AG04449 (cell line): ENCODE measurements around the gene MAP7D1.
A peak's percentile ranks its signal among the peaks of the same experiment; 100 is the strongest.

Experiments
- CTCF ChIA-PET: fragments of 350-600 bp; formaldehyde crosslinking; extraction: SDS; loops from one replicate; lab custom pipeline; 2021; ENCODE audit warnings: antibody characterized with exemption; lab: Yijun Ruan, JAX
- POLR2A ChIA-PET: fragments of 400-600, 350-600 bp; formaldehyde crosslinking; extraction: SDS; loops from one replicate; lab custom pipeline; 2020; ENCODE audit warnings: antibody characterized with exemption, inconsistent platforms; lab: Yijun Ruan, JAX
- DNase-seq: peaks from one replicate; pipeline ENCODE4 v3.0.0-alpha.2; 2010; ENCODE audit warnings: low read depth, low spot score
- H3K4me3 ChIP-seq: 2 replicates; pipeline ENCODE4 v1.5.1; 2011; ENCODE audit warnings: low read depth, mild to moderate bottlenecking, control low read depth, low read length
- TF ChIP-seq, protein P1 (sequence below): IDR thresholded peaks from one replicate; pipeline ENCODE4 v1.5.1; 2011; ENCODE audit warnings: mild to moderate bottlenecking, moderate library complexity, low read length, control low read depth, inconsistent platforms; ENCODE audit not compliant: insufficient read depth; ENCODE audit errors: missing control alignments

The MAP7D1 gene

DNA sequence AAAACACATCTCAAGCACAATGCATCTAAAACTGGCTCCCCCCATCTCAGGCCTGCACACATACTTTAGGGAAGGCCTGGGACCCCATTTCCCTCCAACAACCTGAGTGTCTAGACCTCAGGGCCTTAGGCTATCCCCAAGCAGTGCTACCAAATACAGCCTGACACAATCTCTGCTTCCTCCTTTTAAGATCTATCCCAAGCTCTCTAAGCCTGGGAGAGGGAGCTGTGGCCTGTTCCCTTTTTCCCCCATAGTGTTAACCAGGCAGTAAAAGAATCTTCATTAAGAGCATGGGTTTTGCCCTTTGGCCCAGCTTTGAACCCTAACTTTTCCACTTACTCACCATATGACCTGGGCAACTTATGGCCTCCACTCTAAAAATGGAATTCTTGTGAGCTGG lies 20.2 kb upstream of the MAP7D1 start:
- CTCF ChIA-PET: interaction anchor here (0.6 to 10.3 kb wide), 19 partner anchors 10 to 314 kb away, joined by 3 to 453 read pairs (median 5); partner anchors contain the start of genes ADPRS, OSCP1, THRAP3 and TRAPPC3
- no peak overlapping the region for H3K4me3 ChIP-seq
- TF ChIP-seq, protein P1, sequence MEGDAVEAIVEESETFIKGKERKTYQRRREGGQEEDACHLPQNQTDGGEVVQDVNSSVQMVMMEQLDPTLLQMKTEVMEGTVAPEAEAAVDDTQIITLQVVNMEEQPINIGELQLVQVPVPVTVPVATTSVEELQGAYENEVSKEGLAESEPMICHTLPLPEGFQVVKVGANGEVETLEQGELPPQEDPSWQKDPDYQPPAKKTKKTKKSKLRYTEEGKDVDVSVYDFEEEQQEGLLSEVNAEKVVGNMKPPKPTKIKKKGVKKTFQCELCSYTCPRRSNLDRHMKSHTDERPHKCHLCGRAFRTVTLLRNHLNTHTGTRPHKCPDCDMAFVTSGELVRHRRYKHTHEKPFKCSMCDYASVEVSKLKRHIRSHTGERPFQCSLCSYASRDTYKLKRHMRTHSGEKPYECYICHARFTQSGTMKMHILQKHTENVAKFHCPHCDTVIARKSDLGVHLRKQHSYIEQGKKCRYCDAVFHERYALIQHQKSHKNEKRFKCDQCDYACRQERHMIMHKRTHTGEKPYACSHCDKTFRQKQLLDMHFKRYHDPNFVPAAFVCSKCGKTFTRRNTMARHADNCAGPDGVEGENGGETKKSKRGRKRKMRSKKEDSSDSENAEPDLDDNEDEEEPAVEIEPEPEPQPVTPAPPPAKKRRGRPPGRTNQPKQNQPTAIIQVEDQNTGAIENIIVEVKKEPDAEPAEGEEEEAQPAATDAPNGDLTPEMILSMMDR: no peak
- POLR2A ChIA-PET: interaction anchor here (2.3 kb wide), 1 partner anchor 13 kb away, joined by 10 read pairs; the partner anchor contains the start of gene TRAPPC3
- no peak for DNase-seq

DNA sequence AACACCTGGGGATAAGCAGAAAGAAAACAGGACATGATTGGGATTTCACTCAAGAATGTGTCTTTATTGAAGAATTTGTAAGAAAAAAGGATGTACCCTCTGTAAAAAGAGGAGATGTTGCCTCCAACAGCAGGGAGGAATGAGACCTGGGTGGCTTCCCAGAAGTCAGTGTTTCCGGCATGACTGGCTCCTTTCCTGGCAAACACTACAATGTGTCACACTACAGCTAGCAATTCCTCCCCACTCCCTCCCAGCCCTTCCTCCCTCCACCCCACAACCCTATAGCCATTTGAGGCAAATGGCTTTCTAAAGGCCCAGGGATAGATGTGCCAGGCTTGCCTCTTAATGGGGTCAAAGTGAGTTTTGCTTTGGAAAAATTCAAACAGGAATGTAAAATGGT lies 19.4 kb upstream of the MAP7D1 start:
- ChIA-PET POLR2A (interaction anchor here (1.4 kb wide), 1 partner anchor 13 kb away, joined by 6 read pairs; the partner anchor contains the start of gene TRAPPC3), CTCF (interaction anchor here (1.1 to 10.3 kb wide), 7 partner anchors 9 to 149 kb away, joined by 5 to 453 read pairs (median 38); partner anchors contain the start of genes THRAP3 and TRAPPC3)
- H3K4me3 ChIP-seq: no peak overlapping the region
- DNase-seq: peak; percentile 65
- TF ChIP-seq, protein P1: no peak

DNA sequence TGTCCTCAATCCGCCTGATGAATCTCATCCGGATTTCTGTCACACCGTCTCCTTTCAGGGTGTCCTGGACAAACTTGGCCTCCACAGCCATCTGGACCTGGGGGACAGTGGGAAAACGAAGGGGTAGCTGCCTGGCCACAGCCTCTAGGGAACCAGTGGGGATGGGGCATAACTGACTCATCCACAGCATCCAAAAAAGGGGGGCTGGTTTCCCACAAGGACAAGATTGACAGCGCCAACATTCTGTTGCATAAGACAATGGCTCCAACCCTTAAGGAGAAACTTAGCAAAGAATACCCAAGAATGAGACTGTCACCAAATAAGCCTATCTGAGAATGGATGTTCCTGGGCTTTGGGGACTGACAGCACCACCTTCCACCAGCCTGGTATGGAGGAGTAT lies 18.7 kb upstream of the MAP7D1 start:
- POLR2A ChIA-PET: interaction anchor here (1.4 kb wide), 1 partner anchor 12 kb away, joined by 6 read pairs; the partner anchor contains the start of gene TRAPPC3
- TF ChIP-seq, protein P1: no peak
- CTCF ChIA-PET: interaction anchor here (1.2 to 10.3 kb wide), 5 partner anchors 9 to 52 kb away, joined by 5 to 453 read pairs (median 64); partner anchors contain the start of gene TRAPPC3
- DNase-seq: no peak
- no peak overlapping the region for H3K4me3 ChIP-seq

DNA sequence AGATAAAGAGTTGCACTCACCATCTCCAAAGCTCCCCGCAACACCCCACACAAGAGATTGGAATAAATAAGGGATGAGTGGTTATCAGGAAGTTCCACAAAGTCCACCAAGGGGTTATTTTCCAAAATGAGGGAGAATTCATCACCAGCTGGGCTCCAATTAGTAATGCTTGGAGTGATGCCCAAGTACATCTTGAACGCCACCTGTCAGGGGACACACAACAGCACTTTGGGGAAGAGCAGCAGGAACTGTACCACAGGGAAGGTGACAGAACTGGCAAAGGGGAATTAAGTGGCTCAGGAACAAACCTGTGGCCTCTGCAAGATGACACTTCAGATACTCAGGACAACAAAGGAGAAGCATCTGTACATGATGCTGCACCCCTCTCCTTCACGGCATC lies 18.2 kb upstream of the MAP7D1 start:
- ChIA-PET CTCF (interaction anchor here (0.8 to 9.5 kb wide), 6 partner anchors 8 to 148 kb away, joined by 3 to 453 read pairs (median 5); partner anchors contain the start of gene TRAPPC3), POLR2A (interaction anchor here (0.6 kb wide), 1 partner anchor 19 kb away, joined by 3 read pairs; no protein-coding TSS in a partner anchor)

DNA sequence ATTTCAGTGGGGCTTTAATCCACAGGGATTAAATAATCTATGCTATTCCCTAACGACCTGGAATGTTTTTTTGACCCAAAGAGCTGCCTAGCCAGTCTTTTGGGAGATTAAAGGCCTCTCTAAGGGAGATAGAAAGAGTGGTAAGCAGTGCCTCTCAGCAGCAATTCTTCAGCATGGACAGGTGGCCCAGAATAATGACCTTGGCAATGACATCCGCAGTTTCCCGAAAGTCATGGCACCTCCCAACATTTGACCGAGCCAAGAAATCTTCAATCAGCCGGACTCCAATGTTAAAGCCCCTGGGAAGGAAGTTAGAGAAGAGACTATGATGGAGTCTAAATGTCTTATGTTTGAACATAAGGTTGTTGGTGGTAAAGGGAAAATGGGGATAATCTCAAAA lies 16.4 kb upstream of the MAP7D1 start:
- TF ChIP-seq, protein P1: no peak
- POLR2A ChIA-PET: no interaction called here
- H3K4me3 ChIP-seq: no peak overlapping the region
- CTCF ChIA-PET: interaction anchor here (0.9 to 1.7 kb wide), 4 partner anchors 10 to 146 kb away, joined by 3 to 5 read pairs (median 4); no protein-coding TSS in a partner anchor
- DNase-seq: no peak

More for the DNA sequence above, 18.2 kb upstream of the MAP7D1 start:
- no peak overlapping the region for H3K4me3 ChIP-seq
- TF ChIP-seq, protein P1: no peak
- DNase-seq: no peak

DNA sequence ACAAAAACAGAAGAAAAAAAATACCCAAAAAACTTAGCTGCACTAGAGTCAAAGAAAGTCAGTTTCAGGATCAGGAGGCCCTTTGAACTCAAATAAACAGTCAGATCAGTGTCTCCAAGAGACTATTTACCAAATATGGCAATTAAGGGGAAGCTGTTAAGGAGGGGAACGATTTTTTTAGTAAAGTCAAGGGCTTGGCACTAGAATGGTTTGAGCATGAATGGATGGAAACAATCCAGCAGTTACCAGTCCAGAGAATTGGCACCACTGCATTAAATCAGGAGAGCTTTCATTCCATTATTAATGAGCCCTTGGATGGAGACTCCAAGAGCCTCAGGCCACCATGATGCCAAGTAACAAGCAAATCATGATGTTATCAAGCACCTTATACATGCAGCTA lies 13.8 kb upstream of the MAP7D1 start:
- no peak overlapping the region for H3K4me3 ChIP-seq
- TF ChIP-seq, protein P1: no peak
- no peak for DNase-seq
- POLR2A ChIA-PET: interaction anchor here (1.0 kb wide), 1 partner anchor 14 kb away, joined by 3 read pairs; no protein-coding TSS in a partner anchor
- CTCF ChIA-PET: interaction anchor here (0.9 to 2.8 kb wide), 3 partner anchors 8 to 144 kb away, joined by 3 to 13 read pairs (median 3); no protein-coding TSS in a partner anchor
